WTC11 (cell line): Measurements from ENCODE around the gene SRPK1. TPM values are rescaled to one million over a fixed set of nuclear protein-coding genes. Genes with fewer than 3 reads are reported as not detected.
"Not testable (repeated sequence)": the region's sequence is repeated elsewhere in the genome, so short reads cannot be mapped to it uniquely, and the experiment has no call there.

Experiments
- ATAC-seq: fragments of 200-7000 bp; cut with Tn5 transposase; 2 replicates; pipeline ENCODE4 v1.10.0; 2021; ENCODE audit warnings: mild to moderate bottlenecking, moderate library complexity
- CTCF ChIA-PET: fragments of 300-600 bp; sonication (Branson Sonifier 250); formaldehyde crosslinking; loops from one replicate; lab custom pipeline; 2021; ENCODE audit warnings: antibody characterized with exemption; lab: Charles Lee
- POLR2A ChIA-PET: fragments of 350-600 bp; sonication (Branson Sonifier 250); formaldehyde crosslinking; loops from one replicate; lab custom pipeline; 2021; ENCODE audit warnings: antibody characterized with exemption; lab: Charles Lee
- DNase-seq: peaks from one replicate; pipeline ENCODE4 v3.0.0; 2021; ENCODE audit warnings: low spot score
- H3K27ac Mint-ChIP-seq: 2 replicates; pipeline ENCODE4 v1.8.0; 2021; ENCODE audit warnings: mixed read lengths
- H3K27me3 Mint-ChIP-seq: 2 replicates; pipeline ENCODE4 v1.8.0; 2021; ENCODE audit warnings: low read depth, mild to moderate bottlenecking, moderate library complexity, mixed read lengths
- H3K36me3 Mint-ChIP-seq: 2 replicates; pipeline ENCODE4 v1.8.0; 2021; ENCODE audit warnings: mixed read lengths
- H3K4me1 Mint-ChIP-seq: 2 replicates; pipeline ENCODE4 v1.8.0; 2022; ENCODE audit warnings: mixed read lengths
- H3K4me3 Mint-ChIP-seq: 2 replicates; pipeline ENCODE4 v1.8.0; 2021; ENCODE audit warnings: mild to moderate bottlenecking, moderate library complexity, mixed read lengths
- H3K9me3 Mint-ChIP-seq: 2 replicates; pipeline ENCODE4 v1.8.0; 2021; ENCODE audit warnings: mixed read lengths
- AR ChIP-seq: fragments of 250-450 bp; sonication (Bioruptor Pico); IDR thresholded peaks from 2 replicates; pipeline ENCODE4 v1.9.0; 2021; ENCODE audit warnings: mild to moderate bottlenecking
- ATF2 ChIP-seq: sonication (generic); formaldehyde crosslinking; IDR thresholded peaks from 2 replicates; pipeline ENCODE4 v1.8.1; 2022; ENCODE audit warnings: low read depth, missing genetic modification reagents, borderline replicate concordance
- CDX4 ChIP-seq: fragments of 250-450 bp; sonication (Bioruptor Pico); IDR thresholded peaks from 2 replicates; pipeline ENCODE4 v1.9.0; 2021; ENCODE audit warnings: moderate library complexity, mild to moderate bottlenecking, inconsistent platforms, borderline replicate concordance
- ESRRA ChIP-seq: sonication (generic); formaldehyde crosslinking; IDR thresholded peaks from 2 replicates; pipeline ENCODE4 v1.8.1; 2022; ENCODE audit warnings: mild to moderate bottlenecking, missing genetic modification reagents, borderline replicate concordance
- FOXP1 ChIP-seq: sonication (generic); formaldehyde crosslinking; IDR thresholded peaks from 2 replicates; pipeline ENCODE4 v1.8.0; 2022; ENCODE audit warnings: missing genetic modification reagents, mild to moderate bottlenecking, moderate library complexity, borderline replicate concordance
- HMGA2 ChIP-seq: fragments of 250-450 bp; sonication (Bioruptor Pico); IDR thresholded peaks from 2 replicates; pipeline ENCODE4 v1.4.0; 2021; ENCODE audit warnings: mild to moderate bottlenecking, moderate library complexity
- MLX ChIP-seq: sonication (generic); formaldehyde crosslinking; IDR thresholded peaks from 2 replicates; pipeline ENCODE4 v1.8.1; 2023; ENCODE audit warnings: mild to moderate bottlenecking, missing genetic modification reagents, moderate library complexity
- NFATC4 ChIP-seq: fragments of 250-450 bp; sonication (Bioruptor Pico); IDR thresholded peaks from 2 replicates; pipeline ENCODE4 v1.9.0; 2021; ENCODE audit warnings: mild to moderate bottlenecking
- NFYB ChIP-seq: sonication (generic); formaldehyde crosslinking; conservative IDR thresholded peaks from 2 replicates; pipeline ENCODE4 v1.8.0; 2022; ENCODE audit warnings: low read depth, missing genetic modification reagents
- ZNF263 ChIP-seq: sonication (generic); formaldehyde crosslinking; IDR thresholded peaks from 2 replicates; pipeline ENCODE4 v1.8.1; 2022; ENCODE audit warnings: low read depth, mild to moderate bottlenecking, moderate library complexity, missing genetic modification reagents
- ZNF423 ChIP-seq: fragments of 250-450 bp; sonication (Bioruptor Pico); IDR thresholded peaks from 2 replicates; pipeline ENCODE4 v2.1.2; 2022; ENCODE audit warnings: mild to moderate bottlenecking, moderate library complexity
- ZNF532 ChIP-seq: fragments of 250-450 bp; sonication (Bioruptor Pico); IDR thresholded peaks from 2 replicates; pipeline ENCODE4 v1.9.0; 2021; ENCODE audit warnings: mild to moderate bottlenecking, borderline replicate concordance
- total RNA-seq: library from RNA; stranded (reverse); gene quantifications from 3 replicates; pipeline ENCODE4 v1.2.3, GENCODE V29; 2021

SRPK1 gene
- total RNA-seq, 1 experiment from 2014 or later = 100.0 TPM

GRCh38 chr6:35919085-35919826 is 1.6 kb downstream of the SRPK1 start (continued):
- no peak for TF ChIP-seq MLX (CRISPR knock-in tag)
- no peak for TF ChIP-seq ESRRA (CRISPR knock-in tag)
- TF ChIP-seq FOXP1 (CRISPR knock-in tag) = no peak
- no peak for TF ChIP-seq ZNF263
- no peak for TF ChIP-seq ZNF423 (CRISPR knock-in tag)
- TF ChIP-seq NFYB (CRISPR knock-in tag) = no peak
- TF ChIP-seq CDX4 (CRISPR knock-in tag) = no peak
- TF ChIP-seq AR = no peak
- no peak for TF ChIP-seq ZNF532
- no peak for TF ChIP-seq NFATC4 (CRISPR knock-in tag)
- TF ChIP-seq, all 79 proteins: peak for 0

GRCh38 chr6:35916893-35917292 is 4.0 kb downstream of the SRPK1 start:
- DNase-seq, ATAC-seq, H3K27me3 Mint-ChIP-seq, H3K27ac Mint-ChIP-seq, H3K9me3 Mint-ChIP-seq: not testable (repeated sequence)
- H3K4me1 Mint-ChIP-seq = peaks cover 28% of the 10 kb centered on the region
- H3K4me3 Mint-ChIP-seq = peak overlapping the region; percentile 21; the same call in 1 of the 2 replicates
- CTCF ChIA-PET = interaction anchor here (0.6 kb wide), 1 partner anchor 889 kb away, joined by 3 read pairs; no protein-coding TSS in a partner anchor
- POLR2A ChIA-PET = interaction anchor here (0.6 kb wide), 1 partner anchor 285 kb away, joined by 4 read pairs; no protein-coding TSS in a partner anchor
- H3K36me3 Mint-ChIP-seq = peaks cover 52% of the 10 kb centered on the region

GRCh38 chr6:35916056-35916455 is 4.8 kb downstream of the SRPK1 start:
- Mint-ChIP-seq H3K27me3 (peaks cover 4% of the 10 kb centered on the region; the same call in 1 of the 2 replicates), H3K9me3 (peaks cover 11% of the 10 kb centered on the region), H3K4me3 (no peak overlapping the region), H3K27ac (no peak overlapping the region), H3K36me3 (peaks cover 60% of the 10 kb centered on the region)
- POLR2A ChIA-PET = no interaction called here
- TF ChIP-seq HMGA2 (CRISPR knock-in tag) = peak; percentile 61
- TF ChIP-seq ATF2 (CRISPR knock-in tag) = no peak
- TF ChIP-seq, all 79 proteins: peak for 1
- H3K4me1 Mint-ChIP-seq = peaks cover 22% of the 10 kb centered on the region
- DNase-seq (no peak), ATAC-seq (no peak)
- CTCF ChIA-PET = no interaction called here
